Osteoblast (primary cell): ENCODE data around the gene SPTLC2. TPM values are rescaled to one million over a fixed set of nuclear protein-coding genes. Genes with fewer than 3 reads are reported as not detected.

Experiments
- DNase-seq: peaks from one replicate; pipeline ENCODE4 v3.0.0; 2011; ENCODE audit warnings: low spot score, mixed read lengths; ENCODE audit not compliant: insufficient read length; ENCODE audit errors: missing footprints
- H2AFZ ChIP-seq: 2 replicates; pipeline ENCODE4 v1.6.0; 2011; ENCODE audit warnings: mild to moderate bottlenecking, low read length
- H3K27ac ChIP-seq: 2 replicates; pipeline ENCODE4 v1.5.1; 2011; ENCODE audit warnings: mild to moderate bottlenecking, low read depth, low read length, moderate library complexity
- H3K27me3 ChIP-seq: 2 replicates; pipeline ENCODE4 v1.6.0; 2012; ENCODE audit warnings: mild to moderate bottlenecking, control low read depth, inconsistent platforms, low read length, moderate library complexity; ENCODE audit not compliant: insufficient read depth
- H3K36me3 ChIP-seq: 2 replicates; pipeline ENCODE4 v1.5.1; 2011; ENCODE audit warnings: mild to moderate bottlenecking, low read length, control low read depth, moderate library complexity; ENCODE audit not compliant: insufficient read depth
- H3K4me1 ChIP-seq: 2 replicates; pipeline ENCODE4 v1.5.1; 2011; ENCODE audit warnings: mild to moderate bottlenecking, low read length, control low read depth, moderate library complexity; ENCODE audit not compliant: insufficient read depth
- H3K4me2 ChIP-seq: 2 replicates; pipeline ENCODE4 v1.6.0; 2011; ENCODE audit warnings: mild to moderate bottlenecking, low read length; ENCODE audit not compliant: insufficient read depth
- H3K4me3 ChIP-seq: fragments of 200-600 bp; sonication (generic); 3 replicates; pipeline ENCODE4 v1.5.1; 2012; ENCODE audit warnings: mild to moderate bottlenecking, low read length, inconsistent platforms; ENCODE audit not compliant: insufficient read depth
- H3K79me2 ChIP-seq: 2 replicates; pipeline ENCODE4 v1.6.0; 2012; ENCODE audit warnings: mild to moderate bottlenecking, low read length, control low read depth, inconsistent platforms; ENCODE audit not compliant: insufficient read depth
- H3K9me3 ChIP-seq: 2 replicates; pipeline ENCODE4 v1.5.1; 2011; ENCODE audit warnings: low read depth, low read length, control low read depth
- H4K20me1 ChIP-seq: 2 replicates; pipeline ENCODE4 v1.6.0; 2012; ENCODE audit warnings: mild to moderate bottlenecking, low read length, control low read depth; ENCODE audit not compliant: insufficient read depth
- total RNA-seq: library from RNA; depleted of rRNA; stranded (reverse); fragments of >200 nt; gene quantifications from 2 replicates; pipeline ENCODE4 v1.2.3, GENCODE V29; 2012
- TF ChIP-seq, protein P1 (sequence below): IDR thresholded peaks from 2 replicates; pipeline ENCODE4 v1.5.1; 2011; ENCODE audit warnings: mild to moderate bottlenecking, low read depth, low read length, moderate library complexity; ENCODE audit errors: extremely low read depth

The SPTLC2 gene
- total RNA-seq, 1 donor, result 59.0 TPM

DNA sequence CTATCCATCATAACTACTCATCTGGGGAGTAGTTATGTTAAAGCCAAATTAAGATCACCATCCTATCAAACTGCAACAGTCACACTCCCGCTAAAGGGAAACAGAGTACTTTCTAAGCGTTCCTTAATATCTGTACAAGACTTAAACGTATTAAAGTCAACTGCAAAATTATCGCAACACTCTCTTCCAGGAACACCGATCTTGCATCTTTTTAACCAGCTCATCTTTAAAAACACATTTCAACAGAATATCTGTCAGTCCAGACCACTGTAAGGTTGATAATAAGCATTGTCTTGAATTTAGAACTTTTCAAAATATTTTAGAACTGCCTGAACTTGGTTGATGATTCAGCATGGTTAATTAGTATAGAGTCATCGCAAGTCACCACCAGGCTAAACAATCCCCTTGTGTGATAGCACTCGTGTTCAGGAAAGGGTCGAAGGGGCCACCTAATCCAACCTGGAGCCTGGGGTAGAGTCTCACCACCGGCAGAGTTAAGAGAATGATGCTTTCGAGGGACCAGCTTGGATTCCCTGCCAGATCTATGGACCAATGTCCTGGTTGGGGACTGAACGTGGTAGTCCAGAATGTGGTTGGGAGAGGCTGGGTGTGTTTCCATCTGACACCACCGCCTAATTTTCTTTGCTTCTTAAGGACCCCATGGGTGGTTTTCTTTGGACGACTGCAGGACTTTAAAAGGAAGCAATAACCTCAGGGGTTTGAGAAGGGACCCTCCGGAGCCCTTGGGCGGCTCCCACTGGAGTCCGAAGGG is 890 bp downstream of the SPTLC2 start:
- peaks cover 55% of the 10 kb centered on the region for H3K79me2 ChIP-seq
- peaks cover 33% of the 10 kb centered on the region for H3K4me1 ChIP-seq
- peak overlapping the region; percentile 61 for H3K27ac ChIP-seq
- TF ChIP-seq, protein P1, sequence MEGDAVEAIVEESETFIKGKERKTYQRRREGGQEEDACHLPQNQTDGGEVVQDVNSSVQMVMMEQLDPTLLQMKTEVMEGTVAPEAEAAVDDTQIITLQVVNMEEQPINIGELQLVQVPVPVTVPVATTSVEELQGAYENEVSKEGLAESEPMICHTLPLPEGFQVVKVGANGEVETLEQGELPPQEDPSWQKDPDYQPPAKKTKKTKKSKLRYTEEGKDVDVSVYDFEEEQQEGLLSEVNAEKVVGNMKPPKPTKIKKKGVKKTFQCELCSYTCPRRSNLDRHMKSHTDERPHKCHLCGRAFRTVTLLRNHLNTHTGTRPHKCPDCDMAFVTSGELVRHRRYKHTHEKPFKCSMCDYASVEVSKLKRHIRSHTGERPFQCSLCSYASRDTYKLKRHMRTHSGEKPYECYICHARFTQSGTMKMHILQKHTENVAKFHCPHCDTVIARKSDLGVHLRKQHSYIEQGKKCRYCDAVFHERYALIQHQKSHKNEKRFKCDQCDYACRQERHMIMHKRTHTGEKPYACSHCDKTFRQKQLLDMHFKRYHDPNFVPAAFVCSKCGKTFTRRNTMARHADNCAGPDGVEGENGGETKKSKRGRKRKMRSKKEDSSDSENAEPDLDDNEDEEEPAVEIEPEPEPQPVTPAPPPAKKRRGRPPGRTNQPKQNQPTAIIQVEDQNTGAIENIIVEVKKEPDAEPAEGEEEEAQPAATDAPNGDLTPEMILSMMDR, result no peak
- H3K4me2 ChIP-seq, result peak overlapping the region; percentile 77
- H3K9me3 ChIP-seq, result no peaks in the 10 kb centered on the region
- peak; percentile 78 for DNase-seq
- peaks cover 7% of the 10 kb centered on the region for H3K36me3 ChIP-seq
- peak overlapping the region; percentile 86 for H3K4me3 ChIP-seq
- no peaks in the 10 kb centered on the region for H4K20me1 ChIP-seq
- no peaks in the 10 kb centered on the region for H3K27me3 ChIP-seq
- peak overlapping the region; percentile 54 for H2AFZ ChIP-seq

DNA sequence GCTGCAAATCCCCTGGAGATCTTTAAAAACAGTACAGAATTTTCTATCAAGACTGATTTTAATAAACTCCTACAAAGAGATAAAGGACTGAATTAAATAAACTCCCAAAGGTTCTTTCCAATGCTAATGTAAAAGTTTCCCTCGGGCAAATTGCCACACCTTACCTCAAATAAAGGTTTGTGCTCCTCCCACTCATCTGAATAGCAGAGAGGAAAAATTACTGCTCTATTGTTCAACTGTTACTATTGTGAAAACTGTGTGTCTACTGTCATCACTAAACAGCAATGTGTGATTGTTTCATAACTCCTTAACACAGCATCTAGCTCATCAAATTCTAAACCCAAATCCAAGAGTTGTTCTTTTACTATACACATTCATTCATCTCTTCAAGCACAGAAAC is 3.2 kb downstream of the SPTLC2 start:
- Histone ChIP-seq H3K27ac (peak overlapping the region; percentile 79), H4K20me1 (peaks cover 3% of the 10 kb centered on the region), H3K27me3 (no peaks in the 10 kb centered on the region), H3K4me2 (peak overlapping the region; percentile 74), H3K9me3 (no peaks in the 10 kb centered on the region), H3K4me1 (peaks cover 33% of the 10 kb centered on the region), H2AFZ (no peak overlapping the region), H3K36me3 (peaks cover 7% of the 10 kb centered on the region), H3K4me3 (no peak overlapping the region), H3K79me2 (peaks cover 78% of the 10 kb centered on the region)
- TF ChIP-seq, protein P1, result no peak
- DNase-seq, result no peak

DNA sequence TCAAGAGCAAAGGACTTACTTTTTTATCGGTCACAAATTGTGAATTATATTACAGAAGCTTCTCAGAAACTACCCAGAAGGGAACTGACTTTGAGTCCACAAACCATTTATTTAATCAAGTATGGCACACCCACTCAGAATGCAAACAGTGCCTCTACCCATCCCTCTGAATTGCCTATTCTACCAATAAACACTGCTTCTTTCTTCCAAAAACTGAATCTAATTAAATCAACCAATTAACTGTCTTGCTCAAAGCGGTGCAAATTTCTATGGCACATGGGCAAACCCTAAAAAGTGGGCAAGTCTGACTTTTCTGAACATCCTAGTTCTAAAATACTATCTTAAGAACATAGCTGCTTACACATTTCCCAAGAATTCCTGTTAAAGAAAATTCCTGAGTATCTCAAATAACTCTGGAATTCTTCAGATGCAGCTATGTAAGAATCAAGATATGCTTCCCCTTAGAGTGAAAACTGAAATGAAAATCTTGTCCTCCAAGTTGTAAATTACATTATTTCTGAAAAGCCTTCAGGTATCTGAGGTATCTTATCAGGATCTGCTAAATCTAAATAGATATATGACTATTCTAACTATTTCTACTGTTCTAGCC is 4.3 kb downstream of the SPTLC2 start:
- Histone ChIP-seq H2AFZ (no peak overlapping the region), H3K27me3 (no peaks in the 10 kb centered on the region), H3K79me2 (peaks cover 89% of the 10 kb centered on the region), H3K4me2 (peak overlapping the region; percentile 74), H4K20me1 (peaks cover 4% of the 10 kb centered on the region), H3K9me3 (no peaks in the 10 kb centered on the region), H3K36me3 (peaks cover 7% of the 10 kb centered on the region), H3K27ac (peak overlapping the region; percentile 79), H3K4me1 (peaks cover 33% of the 10 kb centered on the region), H3K4me3 (peak overlapping the region; percentile 36)
- peak; percentile 73 for DNase-seq
- TF ChIP-seq, protein P1, result no peak

DNA sequence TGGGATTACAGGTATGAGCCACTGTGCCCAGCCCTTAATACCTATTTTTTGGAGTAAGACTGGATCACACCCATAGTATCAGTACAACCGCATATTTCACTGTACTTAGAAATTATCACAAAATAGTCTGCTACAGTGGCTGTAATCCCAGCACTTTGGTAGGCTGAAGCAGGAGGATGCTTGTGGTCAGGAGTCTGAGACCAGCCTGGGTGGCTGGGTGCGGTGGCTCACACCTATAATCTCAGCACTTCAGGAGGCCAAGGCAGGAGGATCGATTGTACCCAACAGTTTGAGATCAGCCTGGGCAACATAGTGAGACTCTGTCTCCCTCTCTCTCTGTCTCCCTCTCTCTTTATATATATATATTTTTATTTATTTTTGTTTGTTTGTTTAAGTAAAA is 5.9 kb downstream of the SPTLC2 start:
- Histone ChIP-seq H3K27ac (peak overlapping the region; percentile 14), H3K4me3 (no peak overlapping the region), H3K27me3 (no peaks in the 10 kb centered on the region), H3K4me2 (no peak overlapping the region), H3K9me3 (no peaks in the 10 kb centered on the region), H3K4me1 (peaks cover 33% of the 10 kb centered on the region), H4K20me1 (peaks cover 4% of the 10 kb centered on the region), H3K36me3 (peaks cover 7% of the 10 kb centered on the region), H3K79me2 (peaks cover 99% of the 10 kb centered on the region), H2AFZ (no peak overlapping the region)
- TF ChIP-seq, protein P1, result no peak
- no peak for DNase-seq
